ENCODE data around the gene B4GALNT2.

DNA sequence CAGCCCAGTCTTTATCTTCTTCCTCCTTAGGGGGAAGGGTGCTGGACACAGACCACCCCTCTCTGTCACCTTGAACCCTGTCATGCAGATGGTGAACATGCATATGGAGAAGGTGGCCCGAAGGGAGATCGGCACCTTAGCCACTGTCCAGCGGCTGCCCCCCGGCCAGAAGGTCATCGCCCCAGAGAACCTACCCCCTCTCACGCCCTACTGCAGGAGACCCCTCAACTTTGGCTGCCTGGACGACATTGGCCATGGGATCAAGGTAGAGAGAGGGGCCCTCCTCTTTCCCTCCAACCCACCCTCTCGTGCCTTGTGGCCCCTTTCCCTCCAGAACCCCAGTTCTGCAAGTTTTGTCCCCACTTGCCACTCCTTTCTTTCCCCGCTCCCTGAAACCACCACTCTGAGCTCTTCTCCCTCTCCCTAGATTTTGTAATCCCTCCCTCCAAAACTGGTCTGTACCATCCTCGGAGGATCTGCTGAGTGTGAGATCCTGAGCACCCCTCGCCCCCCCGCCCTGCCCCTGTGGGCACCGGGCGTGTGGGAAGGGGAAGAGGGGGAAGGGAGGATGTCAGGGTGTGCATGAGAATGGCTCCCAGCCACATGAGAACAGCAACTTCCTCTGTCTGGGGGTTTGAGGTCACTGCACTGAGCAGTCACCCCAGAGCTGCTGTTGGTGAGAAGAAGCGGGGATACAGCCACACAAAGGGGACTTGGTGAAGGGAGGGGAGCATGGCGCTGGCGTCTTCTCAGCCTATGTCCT, 85.3 kb downstream of the B4GALNT2 start:
- TF ChIP-seq EZH2phosphoT487 (IDR thresholded peaks at IDR 0.05; ENCODE audit: insufficient read depth, low read depth) (no peak), EZH2 (IDR thresholded peaks at IDR 0.05; ENCODE audit: insufficient read depth, poor library complexity, severe bottlenecking) (no peak)
